ENCODE data around the gene AP1S1. TPM values are rescaled to one million over a fixed set of nuclear protein-coding genes. Genes with fewer than 3 reads are reported as not detected.

The AP1S1 gene
- total and polyA plus RNA-seq, 9 of the 15 experiments (the other 6 are each of a cell fraction or from before 2014, with no cell fraction given), result 4.4 to 149 (median 89.4) TPM

GRCh38 chr7:101138213-101138870 lies 15.9 kb upstream of the AP1S1 start (continued):
- TF ChIP-seq, protein P1, sequence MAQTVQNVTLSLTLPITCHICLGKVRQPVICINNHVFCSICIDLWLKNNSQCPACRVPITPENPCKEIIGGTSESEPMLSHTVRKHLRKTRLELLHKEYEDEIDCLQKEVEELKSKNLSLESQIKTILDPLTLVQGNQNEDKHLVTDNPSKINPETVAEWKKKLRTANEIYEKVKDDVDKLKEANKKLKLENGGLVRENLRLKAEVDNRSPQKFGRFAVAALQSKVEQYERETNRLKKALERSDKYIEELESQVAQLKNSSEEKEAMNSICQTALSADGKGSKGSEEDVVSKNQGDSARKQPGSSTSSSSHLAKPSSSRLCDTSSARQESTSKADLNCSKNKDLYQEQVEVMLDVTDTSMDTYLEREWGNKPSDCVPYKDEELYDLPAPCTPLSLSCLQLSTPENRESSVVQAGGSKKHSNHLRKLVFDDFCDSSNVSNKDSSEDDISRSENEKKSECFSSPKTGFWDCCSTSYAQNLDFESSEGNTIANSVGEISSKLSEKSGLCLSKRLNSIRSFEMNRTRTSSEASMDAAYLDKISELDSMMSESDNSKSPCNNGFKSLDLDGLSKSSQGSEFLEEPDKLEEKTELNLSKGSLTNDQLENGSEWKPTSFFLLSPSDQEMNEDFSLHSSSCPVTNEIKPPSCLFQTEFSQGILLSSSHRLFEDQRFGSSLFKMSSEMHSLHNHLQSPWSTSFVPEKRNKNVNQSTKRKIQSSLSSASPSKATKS (CRISPR knock-in tag; IDR thresholded peaks at IDR 0.05), result no peak
- peak; percentile 77; the same call in 1 of the 2 replicates for TF ChIP-seq NFRKB (IDR thresholded peaks at IDR 0.05; ENCODE audit: low read depth)
- TF ChIP-seq ZNF780A (CRISPR knock-in tag; IDR thresholded peaks at IDR 0.05), result no peak
- no peak for TF ChIP-seq ZNF583 (CRISPR knock-in tag; IDR thresholded peaks at IDR 0.05)
- TF ChIP-seq EHMT2 (IDR thresholded peaks at IDR 0.05), result peak; percentile 65
- no peak for TF ChIP-seq MED1 (CRISPR knock-in tag; IDR thresholded peaks at IDR 0.05; ENCODE audit: borderline replicate concordance)
- TF ChIP-seq PHB (CRISPR knock-in tag; IDR thresholded peaks at IDR 0.05), result no peak
- no peak for TF ChIP-seq ZNF280B (CRISPR knock-in tag; IDR thresholded peaks at IDR 0.05)
- no peak for TF ChIP-seq ILF3 (IDR thresholded peaks at IDR 0.05; ENCODE audit: borderline replicate concordance)
- no peak for TF ChIP-seq MXD1 (CRISPR knock-in tag; IDR thresholded peaks at IDR 0.05; ENCODE audit: borderline replicate concordance, poor library complexity, severe bottlenecking)
- no peak for TF ChIP-seq ESRRB (CRISPR knock-in tag; IDR thresholded peaks at IDR 0.05; ENCODE audit: borderline replicate concordance)
- peak; percentile 77 for TF ChIP-seq SUPT5H (IDR thresholded peaks at IDR 0.05)
- TF ChIP-seq HLTF (IDR thresholded peaks at IDR 0.05), result peak; percentile 91
- peak; percentile 14 to 62; a peak in 1 of 4 replicates for TF ChIP-seq TEAD1 (CRISPR knock-in tag; IDR thresholded peaks at IDR 0.05)
- no peak for TF ChIP-seq PHF20 (IDR thresholded peaks at IDR 0.05; ENCODE audit: partially characterized antibody)
- TF ChIP-seq, protein P2, sequence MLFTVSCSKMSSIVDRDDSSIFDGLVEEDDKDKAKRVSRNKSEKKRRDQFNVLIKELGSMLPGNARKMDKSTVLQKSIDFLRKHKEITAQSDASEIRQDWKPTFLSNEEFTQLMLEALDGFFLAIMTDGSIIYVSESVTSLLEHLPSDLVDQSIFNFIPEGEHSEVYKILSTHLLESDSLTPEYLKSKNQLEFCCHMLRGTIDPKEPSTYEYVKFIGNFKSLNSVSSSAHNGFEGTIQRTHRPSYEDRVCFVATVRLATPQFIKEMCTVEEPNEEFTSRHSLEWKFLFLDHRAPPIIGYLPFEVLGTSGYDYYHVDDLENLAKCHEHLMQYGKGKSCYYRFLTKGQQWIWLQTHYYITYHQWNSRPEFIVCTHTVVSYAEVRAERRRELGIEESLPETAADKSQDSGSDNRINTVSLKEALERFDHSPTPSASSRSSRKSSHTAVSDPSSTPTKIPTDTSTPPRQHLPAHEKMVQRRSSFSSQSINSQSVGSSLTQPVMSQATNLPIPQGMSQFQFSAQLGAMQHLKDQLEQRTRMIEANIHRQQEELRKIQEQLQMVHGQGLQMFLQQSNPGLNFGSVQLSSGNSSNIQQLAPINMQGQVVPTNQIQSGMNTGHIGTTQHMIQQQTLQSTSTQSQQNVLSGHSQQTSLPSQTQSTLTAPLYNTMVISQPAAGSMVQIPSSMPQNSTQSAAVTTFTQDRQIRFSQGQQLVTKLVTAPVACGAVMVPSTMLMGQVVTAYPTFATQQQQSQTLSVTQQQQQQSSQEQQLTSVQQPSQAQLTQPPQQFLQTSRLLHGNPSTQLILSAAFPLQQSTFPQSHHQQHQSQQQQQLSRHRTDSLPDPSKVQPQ (CRISPR knock-in tag; IDR thresholded peaks at IDR 0.05; ENCODE audit: borderline replicate concordance), result 0 out of 2 replicates have a peak, but pooled peaks have one; percentile 80
- TF ChIP-seq ZNF263 (CRISPR knock-in tag; IDR thresholded peaks at IDR 0.05; ENCODE audit: borderline replicate concordance), result no peak; the same call in 1 of the 2 replicates
- TF ChIP-seq, protein P3, sequence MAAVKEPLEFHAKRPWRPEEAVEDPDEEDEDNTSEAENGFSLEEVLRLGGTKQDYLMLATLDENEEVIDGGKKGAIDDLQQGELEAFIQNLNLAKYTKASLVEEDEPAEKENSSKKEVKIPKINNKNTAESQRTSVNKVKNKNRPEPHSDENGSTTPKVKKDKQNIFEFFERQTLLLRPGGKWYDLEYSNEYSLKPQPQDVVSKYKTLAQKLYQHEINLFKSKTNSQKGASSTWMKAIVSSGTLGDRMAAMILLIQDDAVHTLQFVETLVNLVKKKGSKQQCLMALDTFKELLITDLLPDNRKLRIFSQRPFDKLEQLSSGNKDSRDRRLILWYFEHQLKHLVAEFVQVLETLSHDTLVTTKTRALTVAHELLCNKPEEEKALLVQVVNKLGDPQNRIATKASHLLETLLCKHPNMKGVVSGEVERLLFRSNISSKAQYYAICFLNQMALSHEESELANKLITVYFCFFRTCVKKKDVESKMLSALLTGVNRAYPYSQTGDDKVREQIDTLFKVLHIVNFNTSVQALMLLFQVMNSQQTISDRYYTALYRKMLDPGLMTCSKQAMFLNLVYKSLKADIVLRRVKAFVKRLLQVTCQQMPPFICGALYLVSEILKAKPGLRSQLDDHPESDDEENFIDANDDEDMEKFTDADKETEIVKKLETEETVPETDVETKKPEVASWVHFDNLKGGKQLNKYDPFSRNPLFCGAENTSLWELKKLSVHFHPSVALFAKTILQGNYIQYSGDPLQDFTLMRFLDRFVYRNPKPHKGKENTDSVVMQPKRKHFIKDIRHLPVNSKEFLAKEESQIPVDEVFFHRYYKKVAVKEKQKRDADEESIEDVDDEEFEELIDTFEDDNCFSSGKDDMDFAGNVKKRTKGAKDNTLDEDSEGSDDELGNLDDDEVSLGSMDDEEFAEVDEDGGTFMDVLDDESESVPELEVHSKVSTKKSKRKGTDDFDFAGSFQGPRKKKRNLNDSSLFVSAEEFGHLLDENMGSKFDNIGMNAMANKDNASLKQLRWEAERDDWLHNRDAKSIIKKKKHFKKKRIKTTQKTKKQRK (IDR thresholded peaks at IDR 0.05; ENCODE audit: borderline replicate concordance, low read depth, low read length), result no peak
